HG03354 (cell line): ENCODE data around the gene MBNL3.
A peak's percentile ranks its signal among the peaks of the same experiment; 100 is the strongest.

Experiments used
- ATAC-seq: cut with Tn5 transposase; IDR thresholded peaks from one replicate; pipeline ENCODE4 v1.9.1; 2021; ENCODE audit warnings: mild to moderate bottlenecking; ENCODE audit not compliant: unreplicated experiment, poor library complexity, severe bottlenecking

The MBNL3 gene

GRCh38 chrX:132488819-132489577 is at the start of gene MBNL3:
MBNL3 (minus strand) TSS chrX:132489038; CDS start chrX:132439611, 49,427 bp downstream.
- peak; percentile 66 for ATAC-seq

GRCh38 chrX:132533409-132533808 is 44.6 kb upstream of the MBNL3 start:
- no peak for ATAC-seq

- ATAC-seq, result no peak
Measured at GRCh38 chrX:132532913-132533312, 44.1 kb upstream of the MBNL3 start.

GRCh38 chrX:132532097-132532496 is 43.3 kb upstream of the MBNL3 start:
- ATAC-seq, result peak; percentile 63

- ATAC-seq, result no peak
Measured at GRCh38 chrX:132520792-132521191, 32.0 kb upstream of the MBNL3 start.

- no peak for ATAC-seq
Measured at GRCh38 chrX:132520213-132520612, 31.4 kb upstream of the MBNL3 start.

GRCh38 chrX:132518401-132518800 is 29.6 kb upstream of the MBNL3 start:
- no peak for ATAC-seq

GRCh38 chrX:132508834-132509233 is 20.0 kb upstream of the MBNL3 start:
- ATAC-seq, result no peak

- ATAC-seq, result no peak
Measured at GRCh38 chrX:132505116-132505515, 16.3 kb upstream of the MBNL3 start.

- no peak for ATAC-seq
Measured at GRCh38 chrX:132504417-132504816, 15.6 kb upstream of the MBNL3 start.

GRCh38 chrX:132501606-132502005 is 12.8 kb upstream of the MBNL3 start:
- ATAC-seq, result no peak

GRCh38 chrX:132497432-132497831 is 8.6 kb upstream of the MBNL3 start:
- no peak for ATAC-seq

- no peak for ATAC-seq
Measured at GRCh38 chrX:132493095-132493494, 4.3 kb upstream of the MBNL3 start.

GRCh38 chrX:132491191-132491590 is 2.4 kb upstream of the MBNL3 start:
- peak; percentile 36 for ATAC-seq

GRCh38 chrX:132489578-132490419 is 961 bp upstream of the MBNL3 start:
- ATAC-seq, result peak; percentile 43

- ATAC-seq, result no peak
Measured at GRCh38 chrX:132488180-132488705, 595 bp downstream of the MBNL3 start.

GRCh38 chrX:132486599-132487178 is 2.1 kb downstream of the MBNL3 start:
- ATAC-seq, result no peak

- no peak for ATAC-seq
Measured at GRCh38 chrX:132483951-132484350, 4.9 kb downstream of the MBNL3 start.

- no peak for ATAC-seq
Measured at GRCh38 chrX:132483488-132483887, 5.3 kb downstream of the MBNL3 start.

- ATAC-seq, result no peak
Measured at GRCh38 chrX:132482632-132483031, 6.2 kb downstream of the MBNL3 start.
